ENCODE measurements around the gene ZNF624.

ZNF624 gene

GRCh38 chr17:16649585-16649984 is 4.1 kb downstream of the ZNF624 start:
- no peaks in the 10 kb centered on the region for H3K4me1 ChIP-seq (ENCODE audit: insufficient read depth, low read length)
- no peaks in the 10 kb centered on the region for H3K36me3 ChIP-seq (ENCODE audit: insufficient read depth, low read length)
- H3K9me3 ChIP-seq (ENCODE audit: control insufficient read depth, insufficient read depth, low read length) = no peaks in the 10 kb centered on the region
- H3K9ac ChIP-seq (ENCODE audit: low read depth, low read length) = no peak overlapping the region

GRCh38 chr17:16639438-16639837 is 14.2 kb downstream of the ZNF624 start:
- no peaks in the 10 kb centered on the region; the same call in 1 of the 2 replicates for H3K9me3 ChIP-seq (ENCODE audit: control insufficient read depth, insufficient read depth, low read length)
- no peaks in the 10 kb centered on the region; the same call in 1 of the 2 replicates for H3K36me3 ChIP-seq (ENCODE audit: insufficient read depth, low read length)
- no peak overlapping the region for H3K9ac ChIP-seq (ENCODE audit: low read depth, low read length)
- no peaks in the 10 kb centered on the region for H3K4me1 ChIP-seq (ENCODE audit: insufficient read depth, low read length)

- Histone ChIP-seq H3K36me3 (ENCODE audit: insufficient read depth, low read length) (peaks cover 3% of the 10 kb centered on the region; the same call in 1 of the 2 replicates), H3K9me3 (ENCODE audit: control insufficient read depth, insufficient read depth, low read length) (peaks cover 29% of the 10 kb centered on the region), H3K4me1 (ENCODE audit: insufficient read depth, low read length) (no peaks in the 10 kb centered on the region), H3K9ac (ENCODE audit: low read depth, low read length) (no peak overlapping the region)
Observed at GRCh38 chr17:16623282-16623681, 30.4 kb downstream of the ZNF624 start.

GRCh38 chr17:16622540-16623277 is 30.9 kb downstream of the ZNF624 start:
- Histone ChIP-seq H3K4me1 (ENCODE audit: insufficient read depth, low read length) (no peaks in the 10 kb centered on the region), H3K9ac (ENCODE audit: low read depth, low read length) (no peak overlapping the region), H3K9me3 (ENCODE audit: control insufficient read depth, insufficient read depth, low read length) (peaks cover 29% of the 10 kb centered on the region), H3K36me3 (ENCODE audit: insufficient read depth, low read length) (peaks cover 3% of the 10 kb centered on the region; the same call in 1 of the 2 replicates)

- Histone ChIP-seq H3K4me1 (ENCODE audit: insufficient read depth, low read length) (no peaks in the 10 kb centered on the region), H3K36me3 (ENCODE audit: insufficient read depth, low read length) (no peaks in the 10 kb centered on the region), H3K9ac (ENCODE audit: low read depth, low read length) (no peak overlapping the region), H3K9me3 (ENCODE audit: control insufficient read depth, insufficient read depth, low read length) (peaks cover 24% of the 10 kb centered on the region)
Observed at GRCh38 chr17:16617481-16618060, 36.1 kb downstream of the ZNF624 start.

GRCh38 chr17:16599537-16599936 is 54.1 kb downstream of the ZNF624 start:
- H3K9me3 ChIP-seq (ENCODE audit: control insufficient read depth, insufficient read depth, low read length) = no peaks in the 10 kb centered on the region
- no peaks in the 10 kb centered on the region for H3K4me1 ChIP-seq (ENCODE audit: insufficient read depth, low read length)
- no peak overlapping the region for H3K9ac ChIP-seq (ENCODE audit: low read depth, low read length)
- no peaks in the 10 kb centered on the region for H3K36me3 ChIP-seq (ENCODE audit: insufficient read depth, low read length)

GRCh38 chr17:16593356-16594102 is 60.1 kb downstream of the ZNF624 start:
- Histone ChIP-seq H3K9ac (ENCODE audit: low read depth, low read length) (no peak overlapping the region), H3K9me3 (ENCODE audit: control insufficient read depth, insufficient read depth, low read length) (peaks cover 4% of the 10 kb centered on the region), H3K36me3 (ENCODE audit: insufficient read depth, low read length) (no peaks in the 10 kb centered on the region), H3K4me1 (ENCODE audit: insufficient read depth, low read length) (no peaks in the 10 kb centered on the region)

- Histone ChIP-seq H3K9ac (ENCODE audit: low read depth, low read length) (peak overlapping the region; percentile 71), H3K4me1 (ENCODE audit: insufficient read depth, low read length) (no peaks in the 10 kb centered on the region), H3K36me3 (ENCODE audit: insufficient read depth, low read length) (no peaks in the 10 kb centered on the region), H3K9me3 (ENCODE audit: control insufficient read depth, insufficient read depth, low read length) (peaks cover 4% of the 10 kb centered on the region)
Observed at GRCh38 chr17:16589097-16589969, 64.3 kb downstream of the ZNF624 start.

GRCh38 chr17:16585796-16586195 is 67.9 kb downstream of the ZNF624 start:
- no peak overlapping the region for H3K9ac ChIP-seq (ENCODE audit: low read depth, low read length)
- H3K36me3 ChIP-seq (ENCODE audit: insufficient read depth, low read length) = no peaks in the 10 kb centered on the region
- H3K4me1 ChIP-seq (ENCODE audit: insufficient read depth, low read length) = no peaks in the 10 kb centered on the region
- H3K9me3 ChIP-seq (ENCODE audit: control insufficient read depth, insufficient read depth, low read length) = peaks cover 4% of the 10 kb centered on the region

GRCh38 chr17:16584273-16584995 is 69.2 kb downstream of the ZNF624 start:
- Histone ChIP-seq H3K36me3 (ENCODE audit: insufficient read depth, low read length) (no peaks in the 10 kb centered on the region), H3K9ac (ENCODE audit: low read depth, low read length) (peak overlapping the region; percentile 55; the same call in 1 of the 2 replicates)

GRCh38 chr17:16583781-16584180 is 69.9 kb downstream of the ZNF624 start:
- no peaks in the 10 kb centered on the region for H3K4me1 ChIP-seq (ENCODE audit: insufficient read depth, low read length)

More at GRCh38 chr17:16584273-16584995, 69.2 kb downstream of the ZNF624 start:
- Histone ChIP-seq H3K9me3 (ENCODE audit: control insufficient read depth, insufficient read depth, low read length) (no peaks in the 10 kb centered on the region), H3K4me1 (ENCODE audit: insufficient read depth, low read length) (no peaks in the 10 kb centered on the region)

GRCh38 chr17:16573466-16573865 is 80.2 kb downstream of the ZNF624 start:
- Histone ChIP-seq H3K36me3 (ENCODE audit: insufficient read depth, low read length) (no peaks in the 10 kb centered on the region), H3K9me3 (ENCODE audit: control insufficient read depth, insufficient read depth, low read length) (no peaks in the 10 kb centered on the region), H3K9ac (ENCODE audit: low read depth, low read length) (no peak overlapping the region), H3K4me1 (ENCODE audit: insufficient read depth, low read length) (no peaks in the 10 kb centered on the region)

More at GRCh38 chr17:16583781-16584180, 69.9 kb downstream of the ZNF624 start:
- no peaks in the 10 kb centered on the region for H3K9me3 ChIP-seq (ENCODE audit: control insufficient read depth, insufficient read depth, low read length)
- no peaks in the 10 kb centered on the region for H3K36me3 ChIP-seq (ENCODE audit: insufficient read depth, low read length)
- H3K9ac ChIP-seq (ENCODE audit: low read depth, low read length) = no peak overlapping the region

Measured in ES-I3 (cell line).